Lung (tissue), 12 donors: Measurements from ENCODE around the gene CNTN5. TPM values are rescaled to one million over a fixed set of nuclear protein-coding genes. Genes with fewer than 3 reads are reported as not detected.

Experiments used
- ATAC-seq: fragments of 200-7000 bp; cut with Tn5 transposase; one replicate; pipeline ENCODE4 v1.9.1; 2020; ENCODE audit warnings: moderate number of reproducible peaks; ENCODE audit not compliant: insufficient read depth, low FRiP score
- DNase-seq, 3 donors: peaks; one replicate each; pipeline ENCODE4 v3.0.0-alpha.2; 2013 to 2017
- H3K27ac ChIP-seq, 2 donors: one replicate each; pipeline ENCODE4 v1.5.1; 2013; ENCODE audit warnings: mild to moderate bottlenecking in 2 of 2, moderate library complexity in 2 of 2, control low read depth in 1 of 2, inconsistent platforms in 1 of 2, low read depth in 1 of 2, low read length in 1 of 2
- H3K27me3 ChIP-seq, 3 donors: one replicate each; pipeline ENCODE4 v1.5.1; 2013; ENCODE audit warnings: low read length in 2 of 3; ENCODE audit not compliant: control insufficient read depth in 3 of 3, insufficient read depth in 3 of 3
- H3K36me3 ChIP-seq, 4 donors: one replicate each; pipeline ENCODE4 v1.5.1; 2013; ENCODE audit warnings: low read length in 4 of 4, mild to moderate bottlenecking in 1 of 4, moderate library complexity in 1 of 4; ENCODE audit not compliant: control insufficient read depth in 4 of 4, insufficient read depth in 4 of 4
- H3K4me1 ChIP-seq, 5 donors: one replicate each; pipeline ENCODE4 v1.5.1; 2013; ENCODE audit warnings: low read length in 5 of 5, mild to moderate bottlenecking in 2 of 5, moderate library complexity in 1 of 5; ENCODE audit not compliant: control insufficient read depth in 5 of 5, insufficient read depth in 5 of 5
- H3K4me3 ChIP-seq: one replicate; pipeline ENCODE4 v1.5.1; 2013; ENCODE audit warnings: mild to moderate bottlenecking, control low read depth, moderate library complexity
- H3K9ac ChIP-seq, 2 donors: one replicate each; pipeline ENCODE4 v1.5.1; 2013; ENCODE audit warnings: low read length in 2 of 2, control low read depth in 1 of 2; ENCODE audit not compliant: insufficient read depth in 1 of 2
- H3K9me3 ChIP-seq, 4 donors: one replicate each; pipeline ENCODE4 v1.5.1; 2013; ENCODE audit warnings: low read length in 3 of 4, mild to moderate bottlenecking in 1 of 4, moderate library complexity in 1 of 4; ENCODE audit not compliant: control insufficient read depth in 4 of 4, insufficient read depth in 3 of 4
- CTCF ChIP-seq: IDR thresholded peaks from 2 replicates; pipeline ENCODE4 v1.5.1; 2012; ENCODE audit warnings: mild to moderate bottlenecking; ENCODE audit errors: control extremely low read depth, extremely low read depth
- WGBS, 2 donors: extraction: QIAGEN DNeasy Blood & Tissue Kit; methylation state at CpG; one replicate each; pipeline ENCODE4 v1.1.7; 2013; 5-methylcytosine and 5-hydroxymethylcytosine counted together
- polyA plus RNA-seq, 2 donors: library from polyadenylated mRNA; stranded (reverse); fragments of 200-250 nt; gene quantifications; one replicate each; pipeline ENCODE4 v1.2.1, GENCODE V29; 2013
- total RNA-seq, 2 donors: library from RNA; depleted of rRNA in 1 of 2; stranded (reverse); fragments of >200 nt in 1 of 2; gene quantifications; one replicate each; pipeline ENCODE4 v1.2.1, GENCODE V29; 2014 to 2021
- donor health status: control.
- donor health status: control.
- donor health status: Bipolar disorder and iron deficiency.
- donor health status: healthy.
- donor health status: DM: yes; HTN: yes; CAD: no.

Gene CNTN5
- total and polyA plus RNA-seq, 4 donors = 0.10 to 0.80 (median 0.44) TPM

- H3K9ac ChIP-seq = no peak overlapping the region
- no peaks in the 10 kb centered on the region for H3K27me3 ChIP-seq
- peaks cover 0 to 2% (median 0%) of the 10 kb centered on the region in 4 donors for H3K9me3 ChIP-seq
- TF ChIP-seq CTCF = no peak
- DNase-seq (no peak), ATAC-seq (no peak)
- no peak overlapping the region for H3K27ac ChIP-seq
- peaks cover 0 to 3% (median 0%) of the 10 kb centered on the region in 5 donors for H3K4me1 ChIP-seq
- H3K4me3 ChIP-seq = no peak overlapping the region
- WGBS, 2 donors = 48 to 53% methylated on average over 3 of the region's 3 CpGs
- H3K36me3 ChIP-seq = no peaks in the 10 kb centered on the region
Observed at GRCh38 chr11:99198215-99198614, 177.5 kb downstream of the CNTN5 start.

GRCh38 chr11:99199341-99199740 lies 178.6 kb downstream of the CNTN5 start:
- no peaks in the 10 kb centered on the region for H3K36me3 ChIP-seq
- H3K27me3 ChIP-seq = no peaks in the 10 kb centered on the region
- no peak for ATAC-seq
- H3K4me1 ChIP-seq = no peaks in the 10 kb centered on the region
- H3K9ac ChIP-seq = no peak overlapping the region
- WGBS, 2 donors = 59 to 78% methylated on average over 3 of the region's 3 CpGs
- peaks cover 0 to 2% (median 0%) of the 10 kb centered on the region in 4 donors for H3K9me3 ChIP-seq
- no peak overlapping the region for H3K27ac ChIP-seq
- TF ChIP-seq CTCF = no peak
- H3K4me3 ChIP-seq = no peak overlapping the region
- DNase-seq = peak in 1 of 3 donors; percentile 25

GRCh38 chr11:99200720-99201119 lies 180.0 kb downstream of the CNTN5 start:
- H3K36me3 ChIP-seq = no peaks in the 10 kb centered on the region
- H3K27ac ChIP-seq = no peak overlapping the region
- no peak for TF ChIP-seq CTCF
- H3K27me3 ChIP-seq = no peaks in the 10 kb centered on the region
- peaks cover 0 to 2% (median 0%) of the 10 kb centered on the region in 4 donors for H3K9me3 ChIP-seq
- 74 to 77% methylated on average over 3 of the region's 3 CpGs for WGBS, 2 donors
- no peak overlapping the region for H3K4me3 ChIP-seq
- no peaks in the 10 kb centered on the region for H3K4me1 ChIP-seq
- no peak overlapping the region for H3K9ac ChIP-seq
- DNase-seq (no peak), ATAC-seq (no peak)

GRCh38 chr11:99208813-99209212 lies 188.1 kb downstream of the CNTN5 start:
- no peaks in the 10 kb centered on the region for H3K36me3 ChIP-seq
- H3K4me1 ChIP-seq = no peaks in the 10 kb centered on the region
- ATAC-seq (no peak), DNase-seq (no peak)
- no peak overlapping the region for H3K27ac ChIP-seq
- H3K4me3 ChIP-seq = no peak overlapping the region
- no peaks in the 10 kb centered on the region for H3K27me3 ChIP-seq
- 86 to 88% methylated on average over 1 of the region's 1 CpG for whole genome bisulfite sequencing, 2 donors
- no peaks in the 10 kb centered on the region for H3K9me3 ChIP-seq
- no peak for TF ChIP-seq CTCF
- no peak overlapping the region for H3K9ac ChIP-seq
